Retinal pigment epithelial cell (primary cell): ENCODE results near the gene SIX1.

Experiments
- DNase-seq: peaks from one replicate; pipeline ENCODE4 v3.0.0-alpha.2; 2010; ENCODE audit warnings: low read depth
- H3K4me3 ChIP-seq: 2 replicates; pipeline ENCODE4 v1.5.1; 2011; ENCODE audit warnings: mild to moderate bottlenecking, low read length, control low read depth, moderate library complexity
- TF ChIP-seq, protein P1 (sequence below): conservative IDR thresholded peaks from 2 replicates; pipeline ENCODE4 v1.5.1; 2011; ENCODE audit warnings: low read depth, low read length, control low read depth, inconsistent platforms

The SIX1 gene

DNA sequence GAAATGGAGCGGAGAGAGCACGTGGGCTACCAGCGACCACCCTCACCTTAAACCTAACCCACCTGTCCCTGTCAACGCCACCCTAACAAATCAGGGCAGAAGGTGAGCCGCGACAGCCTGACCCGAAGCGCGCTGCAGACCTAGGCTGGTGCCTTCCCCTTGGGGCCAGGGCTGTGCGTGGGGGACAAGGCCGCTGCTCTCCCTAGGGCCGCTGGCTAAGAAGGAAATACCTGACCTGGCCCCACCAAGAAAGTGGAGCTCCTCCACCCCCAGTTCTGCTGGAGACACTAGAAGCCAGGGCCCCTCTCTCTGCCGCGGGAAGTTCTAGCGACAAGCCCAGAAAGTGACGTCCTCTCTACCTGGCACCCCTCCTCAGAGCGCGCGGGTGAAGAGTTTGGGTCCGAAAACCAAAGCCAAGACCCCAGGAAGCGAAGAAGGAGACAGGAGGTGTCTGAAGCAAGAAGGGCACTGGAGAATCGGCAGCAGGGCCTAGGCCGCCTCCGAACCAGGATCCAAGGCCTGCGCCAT, 7.5 kb downstream of the SIX1 start:
- H3K4me3 ChIP-seq: no peak overlapping the region
- no peak for DNase-seq
- TF ChIP-seq, protein P1, sequence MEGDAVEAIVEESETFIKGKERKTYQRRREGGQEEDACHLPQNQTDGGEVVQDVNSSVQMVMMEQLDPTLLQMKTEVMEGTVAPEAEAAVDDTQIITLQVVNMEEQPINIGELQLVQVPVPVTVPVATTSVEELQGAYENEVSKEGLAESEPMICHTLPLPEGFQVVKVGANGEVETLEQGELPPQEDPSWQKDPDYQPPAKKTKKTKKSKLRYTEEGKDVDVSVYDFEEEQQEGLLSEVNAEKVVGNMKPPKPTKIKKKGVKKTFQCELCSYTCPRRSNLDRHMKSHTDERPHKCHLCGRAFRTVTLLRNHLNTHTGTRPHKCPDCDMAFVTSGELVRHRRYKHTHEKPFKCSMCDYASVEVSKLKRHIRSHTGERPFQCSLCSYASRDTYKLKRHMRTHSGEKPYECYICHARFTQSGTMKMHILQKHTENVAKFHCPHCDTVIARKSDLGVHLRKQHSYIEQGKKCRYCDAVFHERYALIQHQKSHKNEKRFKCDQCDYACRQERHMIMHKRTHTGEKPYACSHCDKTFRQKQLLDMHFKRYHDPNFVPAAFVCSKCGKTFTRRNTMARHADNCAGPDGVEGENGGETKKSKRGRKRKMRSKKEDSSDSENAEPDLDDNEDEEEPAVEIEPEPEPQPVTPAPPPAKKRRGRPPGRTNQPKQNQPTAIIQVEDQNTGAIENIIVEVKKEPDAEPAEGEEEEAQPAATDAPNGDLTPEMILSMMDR: no peak

DNA sequence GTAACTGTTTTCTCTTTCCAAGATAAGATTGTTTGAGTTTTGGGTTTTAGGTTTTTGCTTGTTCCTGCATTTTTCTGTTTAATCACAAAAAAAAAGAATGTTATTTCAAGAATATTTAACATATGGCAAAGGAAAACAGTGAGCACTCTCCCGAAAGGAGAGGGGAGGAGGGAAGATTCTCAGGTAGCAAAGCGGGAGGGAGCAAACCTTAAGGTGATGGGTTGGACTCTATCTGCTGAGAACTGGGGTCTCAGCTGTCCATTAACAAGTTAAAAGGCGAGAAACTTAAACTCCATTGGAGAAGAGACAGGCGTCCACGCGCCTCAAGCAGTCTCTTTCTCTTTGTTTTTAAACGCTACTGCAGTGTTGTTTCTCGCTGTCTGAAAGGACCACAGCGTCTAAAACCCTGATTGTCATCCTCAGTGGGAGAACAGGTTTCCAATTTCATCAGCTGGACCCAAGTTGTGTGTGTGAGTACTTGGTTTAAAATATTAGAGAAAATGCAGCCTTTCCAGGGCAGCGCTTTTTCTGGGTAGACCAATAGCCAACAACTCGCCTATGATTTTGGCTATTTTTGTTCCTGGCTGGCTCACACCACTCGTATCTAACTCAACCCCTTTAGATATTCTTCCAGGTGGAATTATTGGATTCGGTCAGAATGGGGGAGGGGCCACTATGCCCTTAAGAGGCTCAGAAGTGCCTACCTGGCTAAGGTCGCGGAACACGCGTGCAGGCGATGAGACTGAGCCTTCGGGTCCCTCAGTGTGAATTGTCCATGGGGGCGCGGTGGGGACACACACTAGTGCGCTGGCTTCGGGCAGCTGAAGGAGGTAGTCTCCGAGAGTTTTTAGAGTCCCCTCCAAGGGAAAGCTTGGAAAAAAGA, 8.2 kb downstream of the SIX1 start:
- TF ChIP-seq, protein P1: no peak
- H3K4me3 ChIP-seq: no peak overlapping the region
- no peak for DNase-seq

DNA sequence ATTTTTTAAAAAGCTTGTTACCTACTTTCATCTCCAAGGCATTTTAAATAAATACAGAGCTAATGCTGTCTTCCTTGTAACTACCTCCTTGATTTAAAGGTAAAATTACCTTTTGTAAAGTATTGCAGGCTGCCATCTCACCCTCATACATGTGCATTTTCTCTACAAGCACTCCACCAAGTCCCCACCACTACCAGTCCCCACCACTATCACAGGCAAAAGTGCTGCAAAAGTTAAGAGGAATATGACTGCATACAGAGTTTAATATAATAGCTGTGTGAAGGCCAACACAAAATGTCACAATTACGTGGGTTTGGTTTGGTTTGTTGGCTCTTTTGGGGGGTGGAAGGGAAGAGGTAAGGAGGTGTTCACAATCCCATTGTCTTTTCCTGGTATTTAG, 9.6 kb downstream of the SIX1 start:
- TF ChIP-seq, protein P1: no peak
- DNase-seq: no peak
- no peak overlapping the region for H3K4me3 ChIP-seq

DNA sequence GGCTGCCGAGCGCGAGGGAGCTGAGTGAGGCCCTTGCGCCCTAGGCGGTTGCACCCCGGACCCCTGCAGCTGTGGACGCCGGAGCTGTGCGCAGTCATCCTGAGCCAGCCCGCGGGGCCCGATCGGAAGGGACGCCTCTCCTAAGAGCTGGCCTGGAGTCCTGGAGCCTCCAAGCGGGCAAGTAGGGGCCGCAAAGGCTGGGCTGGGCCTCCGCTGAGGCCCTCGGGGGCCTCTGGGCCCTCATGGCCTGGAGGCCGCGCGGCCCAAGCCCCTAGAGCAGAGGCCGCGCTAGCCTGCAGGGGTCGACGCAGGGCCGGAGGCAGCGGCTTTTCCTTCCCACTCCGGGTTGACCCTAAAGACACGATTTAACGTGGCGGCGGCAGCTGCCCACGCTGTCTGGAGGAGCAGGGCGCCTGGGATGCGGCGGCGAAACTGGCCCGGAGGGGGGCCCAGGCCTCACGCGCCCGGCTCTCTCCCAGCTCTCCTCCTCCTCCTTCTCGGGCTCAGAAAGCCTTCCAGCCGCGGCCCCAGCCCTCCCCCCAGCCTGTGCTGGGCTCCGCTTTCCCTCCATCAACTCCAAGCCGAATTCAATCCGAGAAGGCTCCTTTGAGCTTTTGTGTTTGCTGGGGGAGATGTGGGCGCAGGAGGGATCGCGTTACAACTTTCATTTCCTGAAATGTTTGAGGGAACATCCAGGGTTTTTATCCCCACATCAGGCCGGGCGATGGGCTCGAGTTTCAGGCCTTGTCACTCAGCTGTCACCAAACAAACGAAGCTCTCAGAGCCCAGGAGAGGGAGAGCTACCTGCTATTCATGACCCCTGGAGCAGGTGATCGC, 11.6 kb downstream of the SIX1 start:
- TF ChIP-seq, protein P1: no peak
- H3K4me3 ChIP-seq: peak overlapping the region; percentile 33
- no peak for DNase-seq

DNA sequence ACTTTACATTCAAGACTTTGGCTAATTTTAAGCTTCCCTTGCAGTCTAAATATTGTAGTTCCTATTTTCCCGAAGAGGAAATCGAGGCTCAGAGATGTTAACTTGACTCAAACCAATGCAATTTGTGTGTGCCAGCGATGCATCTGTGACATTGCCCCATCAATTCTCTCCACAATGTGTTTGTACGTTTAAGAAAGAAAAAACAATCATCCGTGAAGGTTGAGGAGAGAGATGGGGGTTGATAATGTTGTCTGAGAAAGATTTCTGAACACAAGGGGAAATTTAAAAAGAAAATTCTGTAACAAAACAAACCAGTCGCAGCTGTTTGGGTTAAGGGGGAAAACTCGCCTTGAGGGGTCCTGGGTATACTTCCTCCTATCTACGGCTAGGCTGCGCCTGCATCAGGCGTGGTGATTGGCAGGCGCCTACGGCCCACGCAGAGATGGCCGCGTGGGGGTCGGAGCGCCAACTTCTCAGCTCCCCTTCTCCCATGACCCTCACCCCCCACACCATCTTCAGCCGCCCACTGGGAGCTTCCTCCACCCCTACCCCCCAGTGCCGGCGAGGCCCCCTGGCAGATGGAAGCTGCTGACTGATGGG, 12.3 kb downstream of the SIX1 start:
- H3K4me3 ChIP-seq: no peak overlapping the region
- DNase-seq: no peak
- TF ChIP-seq, protein P1: no peak

DNA sequence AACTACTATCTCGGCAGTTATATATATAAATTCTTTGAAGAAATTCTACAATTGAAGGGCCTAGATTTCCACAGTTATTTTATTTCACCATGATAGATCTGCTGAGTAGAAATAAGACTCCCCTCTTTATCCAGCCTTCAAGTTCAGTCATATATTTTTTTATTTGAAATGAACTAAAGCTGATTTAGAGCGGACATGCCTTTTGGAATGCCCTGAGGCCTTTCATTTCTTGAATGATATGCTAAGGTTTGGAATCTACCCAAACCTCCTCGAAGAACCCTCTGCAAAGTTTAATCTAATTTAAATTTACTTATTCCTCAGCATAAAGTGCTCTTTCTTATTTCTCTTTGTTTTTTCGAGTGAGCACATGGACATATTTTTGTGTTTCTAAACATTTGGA, 15.1 kb downstream of the SIX1 start:
- TF ChIP-seq, protein P1: no peak
- no peak for DNase-seq
- H3K4me3 ChIP-seq: no peak overlapping the region
